GM19351 (cell line): ENCODE data around the gene DCPS.
A peak's percentile ranks its signal among the peaks of the same experiment; 100 is the strongest.
"Not testable (repeated sequence)": the region's sequence is repeated elsewhere in the genome, so short reads cannot be mapped to it uniquely, and the experiment has no call there.

Experiments used
- ATAC-seq: cut with Tn5 transposase; IDR thresholded peaks from one replicate; pipeline ENCODE4 v1.9.1; 2021; ENCODE audit warnings: mild to moderate bottlenecking, moderate library complexity; ENCODE audit not compliant: unreplicated experiment

The DCPS gene

GRCh38 chr11:126378763-126379162 lies 74.9 kb downstream of the DCPS start:
- ATAC-seq, result no peak

- no peak for ATAC-seq
Measured at GRCh38 chr11:126380909-126381308, 77.0 kb downstream of the DCPS start.

- ATAC-seq, result not testable (repeated sequence)
Measured at GRCh38 chr11:126381960-126382359, 78.1 kb downstream of the DCPS start.

GRCh38 chr11:126382641-126383040 lies 78.8 kb downstream of the DCPS start:
- ATAC-seq, result not testable (repeated sequence)

- ATAC-seq, result no peak
Measured at GRCh38 chr11:126383339-126384335, 79.8 kb downstream of the DCPS start.

GRCh38 chr11:126384449-126385070 lies 80.7 kb downstream of the DCPS start:
- no peak for ATAC-seq

- ATAC-seq, result no peak
Measured at GRCh38 chr11:126385991-126386728, 82.3 kb downstream of the DCPS start.

GRCh38 chr11:126386729-126387071 lies 82.8 kb downstream of the DCPS start:
- ATAC-seq, result not testable (repeated sequence)

- no peak for ATAC-seq
Measured at GRCh38 chr11:126387857-126388256, 84.0 kb downstream of the DCPS start.

- no peak for ATAC-seq
Measured at GRCh38 chr11:126390272-126390867, 86.5 kb downstream of the DCPS start.

GRCh38 chr11:126391286-126391954 lies 87.6 kb downstream of the DCPS start:
- ATAC-seq, result no peak

GRCh38 chr11:126391970-126392632 lies 88.2 kb downstream of the DCPS start:
- ATAC-seq, result peak; percentile 67

GRCh38 chr11:126392633-126393013 lies 88.8 kb downstream of the DCPS start:
- ATAC-seq, result no peak

GRCh38 chr11:126393143-126393542 lies 89.3 kb downstream of the DCPS start:
- ATAC-seq, result no peak

GRCh38 chr11:126394036-126394435 lies 90.2 kb downstream of the DCPS start:
- ATAC-seq, result no peak

GRCh38 chr11:126394634-126395072 lies 90.8 kb downstream of the DCPS start:
- ATAC-seq, result not testable (repeated sequence)
